Measurements from ENCODE around the gene TFPI.

DNA sequence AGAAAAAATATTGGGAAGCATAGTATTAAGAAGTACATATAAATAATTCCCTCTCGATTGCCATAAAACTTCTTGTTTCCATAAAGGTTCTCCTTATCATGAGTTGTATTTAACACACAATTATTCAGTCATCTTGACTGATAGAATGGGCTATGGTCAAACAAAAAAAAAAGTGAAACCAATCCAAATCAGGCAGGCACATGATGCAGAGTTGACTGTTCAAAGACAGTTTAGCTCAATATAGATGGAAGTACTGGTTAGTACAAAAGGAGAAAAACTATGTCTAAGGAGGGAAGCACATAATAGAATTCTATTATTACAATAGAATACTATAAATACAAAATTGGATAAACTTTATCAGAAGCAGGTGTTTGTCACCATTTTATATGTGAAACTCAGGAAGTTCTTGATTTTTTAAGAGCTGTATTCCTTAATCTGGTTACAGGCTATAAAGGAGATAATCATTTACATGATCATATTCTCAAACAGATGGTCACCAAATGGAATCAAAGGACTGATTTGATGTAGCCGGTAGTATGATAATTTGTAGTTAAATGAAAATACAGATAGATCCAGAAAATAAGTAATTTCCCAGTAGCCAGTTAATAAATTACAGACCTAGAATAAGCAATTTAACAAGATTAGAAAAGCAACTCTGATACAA is 88.0 kb downstream of the TFPI start:
- TF ChIP-seq, protein P1, sequence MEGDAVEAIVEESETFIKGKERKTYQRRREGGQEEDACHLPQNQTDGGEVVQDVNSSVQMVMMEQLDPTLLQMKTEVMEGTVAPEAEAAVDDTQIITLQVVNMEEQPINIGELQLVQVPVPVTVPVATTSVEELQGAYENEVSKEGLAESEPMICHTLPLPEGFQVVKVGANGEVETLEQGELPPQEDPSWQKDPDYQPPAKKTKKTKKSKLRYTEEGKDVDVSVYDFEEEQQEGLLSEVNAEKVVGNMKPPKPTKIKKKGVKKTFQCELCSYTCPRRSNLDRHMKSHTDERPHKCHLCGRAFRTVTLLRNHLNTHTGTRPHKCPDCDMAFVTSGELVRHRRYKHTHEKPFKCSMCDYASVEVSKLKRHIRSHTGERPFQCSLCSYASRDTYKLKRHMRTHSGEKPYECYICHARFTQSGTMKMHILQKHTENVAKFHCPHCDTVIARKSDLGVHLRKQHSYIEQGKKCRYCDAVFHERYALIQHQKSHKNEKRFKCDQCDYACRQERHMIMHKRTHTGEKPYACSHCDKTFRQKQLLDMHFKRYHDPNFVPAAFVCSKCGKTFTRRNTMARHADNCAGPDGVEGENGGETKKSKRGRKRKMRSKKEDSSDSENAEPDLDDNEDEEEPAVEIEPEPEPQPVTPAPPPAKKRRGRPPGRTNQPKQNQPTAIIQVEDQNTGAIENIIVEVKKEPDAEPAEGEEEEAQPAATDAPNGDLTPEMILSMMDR (IDR thresholded peaks at IDR 0.05), result no peak
- no peak for TF ChIP-seq EZH2 (IDR thresholded peaks at IDR 0.05; ENCODE audit: borderline replicate concordance, insufficient read depth, low read depth, low read length, poor library complexity, severe bottlenecking)
